Measurements from ENCODE around the gene RBBP8. TPM values are rescaled to one million over a fixed set of nuclear protein-coding genes. Genes with fewer than 3 reads are reported as not detected.

Gene RBBP8
- total RNA-seq, 3 donors from 2014 or later (not counting 1 experiment from before 2014, with no cell fraction given) = 11.6 to 18.7 (median 12.1) TPM

DNA sequence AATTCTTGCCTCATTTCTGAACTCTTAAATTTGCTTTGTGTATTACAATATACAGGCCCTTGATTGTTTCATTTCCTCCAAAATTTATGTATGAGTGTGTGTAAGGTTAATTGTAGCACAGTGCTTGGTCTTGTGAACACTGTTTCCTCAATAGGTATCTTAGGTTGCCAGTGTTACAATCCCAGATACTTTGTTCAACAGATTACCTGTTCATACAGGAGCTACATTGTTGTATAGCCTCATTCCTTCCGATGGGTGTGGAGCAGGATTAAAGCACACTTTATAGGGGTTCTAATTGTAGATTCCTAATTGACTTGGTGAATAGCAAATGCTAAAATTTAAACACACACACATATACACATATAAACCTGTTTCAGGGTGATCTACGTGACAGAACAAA lies 10.7 kb downstream of the RBBP8 start:
- no peak overlapping the region for H3K27ac Mint-ChIP-seq
- H3K36me3 Mint-ChIP-seq = no peaks in the 10 kb centered on the region
- no peak for ATAC-seq
- no peak for TF ChIP-seq CTCF (IDR thresholded peaks at IDR 0.05)
- Histone ChIP-seq H3K36me3 (ENCODE audit: control insufficient read depth, insufficient read depth, low read length) (no peaks in the 10 kb centered on the region), H3K27ac (ENCODE audit: low read length) (no peak overlapping the region), H3K27me3 (ENCODE audit: control insufficient read depth, insufficient read depth, low read length) (no peaks in the 10 kb centered on the region), H3K9me3 (ENCODE audit: control insufficient read depth, insufficient read depth, low read length) (no peaks in the 10 kb centered on the region), H3K4me1 (ENCODE audit: control insufficient read depth, insufficient read depth, low read length) (no peaks in the 10 kb centered on the region), H3K4me3 (ENCODE audit: low read length) (no peak overlapping the region)
- no CpG with 5 or more reads among the region's 2 CpGs for WGBS (ENCODE audit: insufficient coverage)
- no peak for DNase-seq
- peaks cover 0 to 5% of the 10 kb centered on the region in 2 donors for H3K4me1 Mint-ChIP-seq
- H3K4me3 Mint-ChIP-seq = no peak overlapping the region
- no peaks in the 10 kb centered on the region for H3K9me3 Mint-ChIP-seq
- intact Hi-C loops (cut with micrococcal nuclease) = no loop called here
- no peaks in the 10 kb centered on the region for H3K27me3 Mint-ChIP-seq (ENCODE audit: low read depth in 2 of 2)

GRCh38 chr18:22946217-22946616 lies 13.1 kb downstream of the RBBP8 start:
- Mint-ChIP-seq H3K9me3 (no peaks in the 10 kb centered on the region), H3K27me3 (ENCODE audit: low read depth in 2 of 2) (no peaks in the 10 kb centered on the region), H3K4me1 (no peaks in the 10 kb centered on the region), H3K36me3 (no peaks in the 10 kb centered on the region), H3K27ac (no peak overlapping the region), H3K4me3 (no peak overlapping the region)
- no peak for DNase-seq
- no peak for ATAC-seq
- Histone ChIP-seq H3K4me3 (ENCODE audit: low read length) (no peak overlapping the region), H3K27ac (ENCODE audit: low read length) (no peak overlapping the region), H3K4me1 (ENCODE audit: control insufficient read depth, insufficient read depth, low read length) (no peaks in the 10 kb centered on the region), H3K9me3 (ENCODE audit: control insufficient read depth, insufficient read depth, low read length) (no peaks in the 10 kb centered on the region), H3K36me3 (ENCODE audit: control insufficient read depth, insufficient read depth, low read length) (no peaks in the 10 kb centered on the region), H3K27me3 (ENCODE audit: control insufficient read depth, insufficient read depth, low read length) (no peaks in the 10 kb centered on the region)
- TF ChIP-seq CTCF (IDR thresholded peaks at IDR 0.05) = no peak
- intact Hi-C loops (cut with micrococcal nuclease) = no loop called here
- WGBS (ENCODE audit: insufficient coverage) = 89% methylated on average over 1 of the region's 2 CpGs

- no peak for ATAC-seq
- DNase-seq = no peak
- Histone ChIP-seq H3K9me3 (ENCODE audit: control insufficient read depth, insufficient read depth, low read length) (no peaks in the 10 kb centered on the region), H3K4me1 (ENCODE audit: control insufficient read depth, insufficient read depth, low read length) (no peaks in the 10 kb centered on the region), H3K4me3 (ENCODE audit: low read length) (no peak overlapping the region), H3K27me3 (ENCODE audit: control insufficient read depth, insufficient read depth, low read length) (no peaks in the 10 kb centered on the region), H3K36me3 (ENCODE audit: control insufficient read depth, insufficient read depth, low read length) (no peaks in the 10 kb centered on the region), H3K27ac (ENCODE audit: low read length) (no peak overlapping the region)
- WGBS (ENCODE audit: insufficient coverage) = 67% methylated on average over 1 of the region's 2 CpGs
- intact Hi-C loops (cut with micrococcal nuclease) = no loop called here
- H3K36me3 Mint-ChIP-seq = no peaks in the 10 kb centered on the region
- H3K27ac Mint-ChIP-seq = no peak overlapping the region
- H3K4me1 Mint-ChIP-seq = no peaks in the 10 kb centered on the region
- no peak overlapping the region for H3K4me3 Mint-ChIP-seq
- no peaks in the 10 kb centered on the region for H3K9me3 Mint-ChIP-seq
- no peaks in the 10 kb centered on the region for H3K27me3 Mint-ChIP-seq (ENCODE audit: low read depth in 2 of 2)
- TF ChIP-seq CTCF (IDR thresholded peaks at IDR 0.05) = no peak
Measured at GRCh38 chr18:22946846-22947245, 13.7 kb downstream of the RBBP8 start.

DNA sequence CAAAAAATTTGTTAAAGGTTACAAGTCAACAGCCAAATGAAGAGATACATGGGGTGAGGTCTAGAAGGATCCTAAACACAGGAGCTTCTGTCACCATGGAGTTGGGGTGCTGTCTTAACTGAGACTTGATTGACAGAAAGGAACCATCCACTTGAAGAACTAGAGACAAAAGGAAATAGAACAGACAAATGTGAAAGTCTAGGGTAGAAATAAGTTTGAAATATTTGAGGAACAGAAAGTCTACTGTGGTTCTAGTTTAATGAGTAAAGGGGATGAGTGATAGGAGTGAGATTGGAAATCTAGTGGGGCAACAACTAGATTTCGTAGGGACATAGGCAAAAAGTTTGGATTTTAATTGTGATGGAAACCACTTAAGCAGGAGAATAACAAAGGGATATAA lies 18.7 kb downstream of the RBBP8 start:
- Mint-ChIP-seq H3K4me3 (no peak overlapping the region), H3K9me3 (no peaks in the 10 kb centered on the region), H3K27ac (no peak overlapping the region), H3K36me3 (no peaks in the 10 kb centered on the region), H3K27me3 (ENCODE audit: low read depth in 2 of 2) (no peaks in the 10 kb centered on the region), H3K4me1 (no peaks in the 10 kb centered on the region)
- H3K9me3 ChIP-seq (ENCODE audit: control insufficient read depth, insufficient read depth, low read length) = no peaks in the 10 kb centered on the region
- 90% methylated on average over 1 of the region's 1 CpG for WGBS (ENCODE audit: insufficient coverage)
- no peaks in the 10 kb centered on the region for H3K36me3 ChIP-seq (ENCODE audit: control insufficient read depth, insufficient read depth, low read length)
- no peak overlapping the region for H3K4me3 ChIP-seq (ENCODE audit: low read length)
- H3K27me3 ChIP-seq (ENCODE audit: control insufficient read depth, insufficient read depth, low read length) = no peaks in the 10 kb centered on the region
- no peak for ATAC-seq
- no peak for TF ChIP-seq CTCF (IDR thresholded peaks at IDR 0.05)
- no peak overlapping the region for H3K27ac ChIP-seq (ENCODE audit: low read length)
- DNase-seq = no peak
- no peaks in the 10 kb centered on the region for H3K4me1 ChIP-seq (ENCODE audit: control insufficient read depth, insufficient read depth, low read length)
- intact Hi-C loops (cut with micrococcal nuclease) = no loop called here
